Measurements from ENCODE around the gene SNX2.

Gene SNX2

DNA sequence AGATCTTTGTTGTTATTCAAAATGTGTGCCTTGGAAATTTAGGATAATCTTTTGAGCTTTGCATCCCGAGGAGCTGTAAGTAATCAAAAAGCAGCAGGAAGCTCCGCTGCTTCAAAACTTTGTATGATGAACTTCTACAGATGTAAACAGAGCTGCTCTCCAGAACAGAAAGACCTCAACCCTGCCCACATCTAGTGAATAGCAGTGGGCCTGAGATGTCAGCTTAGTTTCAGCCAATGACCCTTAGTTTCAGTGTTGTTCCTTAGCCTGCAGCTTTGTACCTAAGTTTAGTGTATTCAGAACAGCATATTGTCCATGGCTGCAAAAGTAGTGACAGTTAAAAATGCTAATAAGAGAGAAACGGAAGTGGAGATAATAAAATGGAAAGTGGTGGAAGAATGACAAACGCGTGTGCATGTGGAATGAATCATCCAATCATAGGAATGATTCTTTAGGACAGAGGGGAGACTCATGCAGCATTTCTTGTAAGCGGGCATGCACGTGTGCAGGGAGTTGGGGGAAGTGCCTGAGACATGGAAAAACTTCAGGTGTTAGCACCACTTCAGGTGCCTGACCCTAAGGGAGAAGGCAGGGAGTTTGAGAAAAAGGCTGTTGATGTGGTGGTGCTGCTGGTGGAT lies 95.5 kb downstream of the SNX2 start:
- TF ChIP-seq PPARA (CRISPR knock-in tag; IDR thresholded peaks at IDR 0.05; ENCODE audit: borderline replicate concordance) (no peak), RARB (CRISPR knock-in tag; IDR thresholded peaks at IDR 0.05) (no peak), SNAI2 (CRISPR knock-in tag; IDR thresholded peaks at IDR 0.05) (no peak), ESRRG (CRISPR knock-in tag; IDR thresholded peaks at IDR 0.05) (no peak)
- TF ChIP-seq, protein P1, sequence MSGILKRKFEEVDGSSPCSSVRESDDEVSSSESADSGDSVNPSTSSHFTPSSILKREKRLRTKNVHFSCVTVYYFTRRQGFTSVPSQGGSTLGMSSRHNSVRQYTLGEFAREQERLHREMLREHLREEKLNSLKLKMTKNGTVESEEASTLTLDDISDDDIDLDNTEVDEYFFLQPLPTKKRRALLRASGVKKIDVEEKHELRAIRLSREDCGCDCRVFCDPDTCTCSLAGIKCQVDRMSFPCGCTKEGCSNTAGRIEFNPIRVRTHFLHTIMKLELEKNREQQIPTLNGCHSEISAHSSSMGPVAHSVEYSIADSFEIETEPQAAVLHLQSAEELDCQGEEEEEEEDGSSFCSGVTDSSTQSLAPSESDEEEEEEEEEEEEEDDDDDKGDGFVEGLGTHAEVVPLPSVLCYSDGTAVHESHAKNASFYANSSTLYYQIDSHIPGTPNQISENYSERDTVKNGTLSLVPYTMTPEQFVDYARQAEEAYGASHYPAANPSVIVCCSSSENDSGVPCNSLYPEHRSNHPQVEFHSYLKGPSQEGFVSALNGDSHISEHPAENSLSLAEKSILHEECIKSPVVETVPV (CRISPR knock-in tag; IDR thresholded peaks at IDR 0.05), result no peak
- TF ChIP-seq, protein P2, sequence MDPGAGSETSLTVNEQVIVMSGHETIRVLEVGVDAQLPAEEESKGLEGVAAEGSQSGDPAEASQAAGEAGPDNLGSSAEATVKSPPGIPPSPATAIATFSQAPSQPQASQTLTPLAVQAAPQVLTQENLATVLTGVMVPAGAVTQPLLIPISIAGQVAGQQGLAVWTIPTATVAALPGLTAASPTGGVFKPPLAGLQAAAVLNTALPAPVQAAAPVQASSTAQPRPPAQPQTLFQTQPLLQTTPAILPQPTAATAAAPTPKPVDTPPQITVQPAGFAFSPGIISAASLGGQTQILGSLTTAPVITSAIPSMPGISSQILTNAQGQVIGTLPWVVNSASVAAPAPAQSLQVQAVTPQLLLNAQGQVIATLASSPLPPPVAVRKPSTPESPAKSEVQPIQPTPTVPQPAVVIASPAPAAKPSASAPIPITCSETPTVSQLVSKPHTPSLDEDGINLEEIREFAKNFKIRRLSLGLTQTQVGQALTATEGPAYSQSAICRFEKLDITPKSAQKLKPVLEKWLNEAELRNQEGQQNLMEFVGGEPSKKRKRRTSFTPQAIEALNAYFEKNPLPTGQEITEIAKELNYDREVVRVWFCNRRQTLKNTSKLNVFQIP (CRISPR knock-in tag; IDR thresholded peaks at IDR 0.05; ENCODE audit: borderline replicate concordance, low read depth), result no peak
- ATAC-seq, result peak; percentile 86

GRCh38 chr5:122871661-122872060 lies 96.8 kb downstream of the SNX2 start:
- ATAC-seq, result no peak

DNA sequence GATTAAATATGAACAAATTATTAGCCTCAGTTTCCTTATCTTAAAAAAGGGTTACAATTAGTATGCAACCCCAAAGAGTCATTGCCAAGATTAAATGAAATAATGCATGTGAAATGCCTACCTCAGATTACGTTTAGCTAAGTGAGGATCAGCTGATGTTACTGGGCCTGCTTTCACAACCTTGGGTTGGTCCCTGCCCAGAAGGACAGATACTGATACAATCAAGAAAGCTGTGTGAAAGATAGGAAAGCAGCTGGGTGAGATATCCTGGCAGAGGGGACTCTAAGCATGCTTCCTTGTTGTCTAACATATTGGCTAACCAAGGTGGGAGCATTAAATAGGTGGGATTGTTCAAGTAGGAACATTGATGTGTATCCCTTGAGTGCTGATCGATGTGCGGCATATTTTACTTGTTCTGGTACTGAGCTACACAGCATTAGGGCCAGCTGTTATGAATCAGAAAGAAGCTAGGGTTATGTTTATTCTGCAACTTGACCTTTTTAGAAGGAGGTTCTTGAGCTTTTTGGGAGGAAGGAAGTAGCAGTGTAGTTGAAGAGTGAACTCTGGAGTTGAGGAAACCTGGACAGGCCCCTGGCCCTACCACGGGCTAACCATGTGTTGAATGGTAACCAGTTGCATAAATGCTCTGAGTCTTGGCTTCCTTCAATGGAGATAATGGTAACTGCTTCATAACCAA lies 99.4 kb downstream of the SNX2 start:
- no peak for ATAC-seq

More at GRCh38 chr5:122871661-122872060, 96.8 kb downstream of the SNX2 start:
- TF ChIP-seq OSR1 (CRISPR knock-in tag; IDR thresholded peaks at IDR 0.05) (no peak), ZC3H10 (CRISPR knock-in tag; IDR thresholded peaks at IDR 0.05) (no peak), ZFP30 (CRISPR knock-in tag; IDR thresholded peaks at IDR 0.05) (no peak), SNAI2 (CRISPR knock-in tag; IDR thresholded peaks at IDR 0.05) (no peak), CREB5 (CRISPR knock-in tag; IDR thresholded peaks at IDR 0.05; ENCODE audit: low read depth) (no peak), ZFP3 (CRISPR knock-in tag; IDR thresholded peaks at IDR 0.05) (no peak), CSDC2 (CRISPR knock-in tag; IDR thresholded peaks at IDR 0.05) (no peak), TOX (CRISPR knock-in tag; IDR thresholded peaks at IDR 0.05; ENCODE audit: borderline replicate concordance) (no peak), GLIS3 (CRISPR knock-in tag; IDR thresholded peaks at IDR 0.05) (no peak)
- TF ChIP-seq, protein P2 (CRISPR knock-in tag; IDR thresholded peaks at IDR 0.05; ENCODE audit: borderline replicate concordance, low read depth), result no peak
- TF ChIP-seq, protein P1 (CRISPR knock-in tag; IDR thresholded peaks at IDR 0.05), result no peak

More for the DNA sequence above, 99.4 kb downstream of the SNX2 start:
- TF ChIP-seq SNAI2 (CRISPR knock-in tag; IDR thresholded peaks at IDR 0.05), result no peak
- no peak for TF ChIP-seq ZFP30 (CRISPR knock-in tag; IDR thresholded peaks at IDR 0.05)
- TF ChIP-seq PATZ1 (CRISPR knock-in tag; IDR thresholded peaks at IDR 0.05; ENCODE audit: borderline replicate concordance), result no peak
- TF ChIP-seq ARNTL (CRISPR knock-in tag; IDR thresholded peaks at IDR 0.05; ENCODE audit: borderline replicate concordance, low read depth), result no peak
- TF ChIP-seq, protein P3, sequence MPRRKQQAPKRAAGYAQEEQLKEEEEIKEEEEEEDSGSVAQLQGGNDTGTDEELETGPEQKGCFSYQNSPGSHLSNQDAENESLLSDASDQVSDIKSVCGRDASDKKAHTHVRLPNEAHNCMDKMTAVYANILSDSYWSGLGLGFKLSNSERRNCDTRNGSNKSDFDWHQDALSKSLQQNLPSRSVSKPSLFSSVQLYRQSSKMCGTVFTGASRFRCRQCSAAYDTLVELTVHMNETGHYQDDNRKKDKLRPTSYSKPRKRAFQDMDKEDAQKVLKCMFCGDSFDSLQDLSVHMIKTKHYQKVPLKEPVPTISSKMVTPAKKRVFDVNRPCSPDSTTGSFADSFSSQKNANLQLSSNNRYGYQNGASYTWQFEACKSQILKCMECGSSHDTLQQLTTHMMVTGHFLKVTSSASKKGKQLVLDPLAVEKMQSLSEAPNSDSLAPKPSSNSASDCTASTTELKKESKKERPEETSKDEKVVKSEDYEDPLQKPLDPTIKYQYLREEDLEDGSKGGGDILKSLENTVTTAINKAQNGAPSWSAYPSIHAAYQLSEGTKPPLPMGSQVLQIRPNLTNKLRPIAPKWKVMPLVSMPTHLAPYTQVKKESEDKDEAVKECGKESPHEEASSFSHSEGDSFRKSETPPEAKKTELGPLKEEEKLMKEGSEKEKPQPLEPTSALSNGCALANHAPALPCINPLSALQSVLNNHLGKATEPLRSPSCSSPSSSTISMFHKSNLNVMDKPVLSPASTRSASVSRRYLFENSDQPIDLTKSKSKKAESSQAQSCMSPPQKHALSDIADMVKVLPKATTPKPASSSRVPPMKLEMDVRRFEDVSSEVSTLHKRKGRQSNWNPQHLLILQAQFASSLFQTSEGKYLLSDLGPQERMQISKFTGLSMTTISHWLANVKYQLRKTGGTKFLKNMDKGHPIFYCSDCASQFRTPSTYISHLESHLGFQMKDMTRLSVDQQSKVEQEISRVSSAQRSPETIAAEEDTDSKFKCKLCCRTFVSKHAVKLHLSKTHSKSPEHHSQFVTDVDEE (CRISPR knock-in tag; IDR thresholded peaks at IDR 0.05), result no peak
- no peak for TF ChIP-seq ESRRG (CRISPR knock-in tag; IDR thresholded peaks at IDR 0.05)
- TF ChIP-seq ISL1 (CRISPR knock-in tag; IDR thresholded peaks at IDR 0.05), result no peak
- no peak for TF ChIP-seq ZNF8 (CRISPR knock-in tag; IDR thresholded peaks at IDR 0.05)
- TF ChIP-seq CREB5 (CRISPR knock-in tag; IDR thresholded peaks at IDR 0.05; ENCODE audit: low read depth), result no peak
- no peak for TF ChIP-seq GLIS3 (CRISPR knock-in tag; IDR thresholded peaks at IDR 0.05)
- TF ChIP-seq CSDC2 (CRISPR knock-in tag; IDR thresholded peaks at IDR 0.05), result no peak
